Sigmoid colon (tissue), 7 donors: ENCODE results near the gene INHBE. TPM values are rescaled to one million over a fixed set of nuclear protein-coding genes. Genes with fewer than 3 reads are reported as not detected.

Source experiments
- DNase-seq: peaks from one replicate; pipeline ENCODE4 v3.0.0-alpha.2; 2019
- H3K27ac ChIP-seq, 4 donors: fragments of 200-600 bp; sonication (generic); one replicate each; pipeline ENCODE4 v1.5.1; 2016 to 2019; ENCODE audit warnings: mild to moderate bottlenecking in 1 of 4
- H3K27me3 ChIP-seq, 3 donors: fragments of 200-600 bp; sonication (generic); one replicate each; pipeline ENCODE4 v1.5.1; 2019; ENCODE audit warnings: mild to moderate bottlenecking in 1 of 3
- H3K36me3 ChIP-seq, 4 donors: fragments of 200-600 bp; sonication (generic); one replicate each; pipeline ENCODE4 v1.5.1; 2016 to 2019
- H3K4me1 ChIP-seq, 4 donors: fragments of 200-600 bp; sonication (generic); one replicate each; pipeline ENCODE4 v1.5.1; 2017 to 2019
- H3K4me3 ChIP-seq, 4 donors: fragments of 200-600 bp; sonication (generic); one replicate each; pipeline ENCODE4 v1.5.1; 2017 to 2019; ENCODE audit warnings: mild to moderate bottlenecking in 2 of 4, moderate library complexity in 1 of 4
- H3K9me3 ChIP-seq, 4 donors: fragments of 200-600 bp in 3 of 4; sonication (generic) in 3 of 4; one replicate each; pipeline versions ENCODE4 v1.5.1 to v1.6.1; 2013 to 2019
- CTCF ChIP-seq, 4 experiments: fragments of 450-650 bp in 3 of 4; fragments of 200-600 bp in 1 of 4; IDR thresholded peaks; one replicate each; pipeline ENCODE4 v1.5.1; 2016 to 2019; ENCODE audit warnings: antibody characterized with exemption in 4 of 4, mild to moderate bottlenecking in 3 of 4, moderate library complexity in 2 of 4
- EP300 ChIP-seq, 4 donors: sonication (generic); formaldehyde crosslinking; IDR thresholded peaks; one replicate each; pipeline ENCODE4 v1.6.1; 2017; ENCODE audit warnings: antibody characterized with exemption in 4 of 4
- POLR2A ChIP-seq, 2 donors: fragments of 450-650 bp; IDR thresholded peaks; one replicate each; pipeline ENCODE4 v1.6.1; 2016; ENCODE audit warnings: antibody characterized with exemption in 2 of 2, mild to moderate bottlenecking in 2 of 2, moderate library complexity in 2 of 2
- POLR2AphosphoS5 ChIP-seq, 4 donors: sonication (generic); formaldehyde crosslinking; IDR thresholded peaks; one replicate each; pipeline ENCODE4 v1.6.1; 2017; ENCODE audit warnings: antibody characterized with exemption in 4 of 4
- WGBS, 2 donors: extraction: QIAGEN DNeasy Blood & Tissue Kit; methylation state at CpG; one replicate each; pipeline ENCODE4 v1.1.7; 2013; 5-methylcytosine and 5-hydroxymethylcytosine counted together
- intact Hi-C: fragments of 100-400 bp; cut with DNase I; formaldehyde crosslinking; loops from one replicate; pipeline ENCODE4 v1.15.1; 2023
- polyA plus RNA-seq, 3 donors: library from polyadenylated mRNA; stranded (reverse); fragments of 200-250 nt; gene quantifications; one replicate each; pipeline ENCODE4 v1.2.3, GENCODE V29; 2013
- total RNA-seq, 4 donors: library from RNA; depleted of rRNA; stranded (reverse); fragments of >200 nt; gene quantifications; one replicate each; pipeline ENCODE4 v1.1.0, GENCODE V29; 2016
- donor health status: healthy with polysubstance abuse.
- donor health status: Bipolar disorder and iron deficiency.
- donor health status: healthy.

The INHBE gene
- total and polyA plus RNA-seq, 7 donors = 0.09 to 0.36 TPM; not detected in 5

GRCh38 chr12:57428965-57429364 lies 26.1 kb upstream of the INHBE start:
- Histone ChIP-seq H3K27ac (peak overlapping the region; percentile 94 to 99 (median 97)), H3K9me3 (no peaks in the 10 kb centered on the region), H3K27me3 (no peaks in the 10 kb centered on the region), H3K4me3 (no peak overlapping the region), H3K36me3 (peaks cover 0 to 7% (median 0%) of the 10 kb centered on the region in 4 donors), H3K4me1 (peaks cover 0 to 18% (median 14%) of the 10 kb centered on the region in 4 donors)
- 87 to 89% methylated on average over 6 of the region's 6 CpGs for WGBS, 2 donors
- no peak for TF ChIP-seq CTCF (IDR thresholded peaks at IDR 0.05)
- no peak for TF ChIP-seq POLR2A (IDR thresholded peaks at IDR 0.05)
- intact Hi-C loops = no loop called here
- no peak for DNase-seq

- H3K36me3 ChIP-seq = peaks cover 0 to 7% (median 0%) of the 10 kb centered on the region in 4 donors
- peak overlapping the region; percentile 65 to 85 (median 84) for H3K4me3 ChIP-seq
- WGBS, 2 donors = 22 to 37% methylated on average over 9 of the region's 9 CpGs
- H3K9me3 ChIP-seq = no peaks in the 10 kb centered on the region
- DNase-seq = no peak
- no peak for TF ChIP-seq POLR2AphosphoS5 (IDR thresholded peaks at IDR 0.05)
- TF ChIP-seq CTCF (IDR thresholded peaks at IDR 0.05) = no peak
- TF ChIP-seq POLR2A (IDR thresholded peaks at IDR 0.05) = no peak
- TF ChIP-seq EP300 (IDR thresholded peaks at IDR 0.05) = no peak
- H3K27ac ChIP-seq = peak overlapping the region; percentile 94 to 99 (median 97)
- intact Hi-C loops = loop anchor here (2.0 kb wide), 1 partner anchor 29 kb away; the partner anchor contains the start of gene GLI1
- no peaks in the 10 kb centered on the region for H3K27me3 ChIP-seq
- peaks cover 0 to 18% (median 14%) of the 10 kb centered on the region in 4 donors for H3K4me1 ChIP-seq
Observed at GRCh38 chr12:57429473-57430111, 25.5 kb upstream of the INHBE start.

GRCh38 chr12:57430112-57430930 lies 24.8 kb upstream of the INHBE start:
- Histone ChIP-seq H3K36me3 (peaks cover 0 to 6% (median 0%) of the 10 kb centered on the region in 4 donors), H3K27ac (peak overlapping the region; percentile 94 to 99 (median 97)), H3K27me3 (no peaks in the 10 kb centered on the region), H3K4me1 (peaks cover 0 to 18% (median 14%) of the 10 kb centered on the region in 4 donors), H3K9me3 (no peaks in the 10 kb centered on the region), H3K4me3 (peak overlapping the region; percentile 65 to 85 (median 84))
- DNase-seq = no peak
- peak in 1 of 4 experiments; percentile 13 for TF ChIP-seq CTCF (IDR thresholded peaks at IDR 0.05)
- TF ChIP-seq EP300 (IDR thresholded peaks at IDR 0.05) = no peak
- intact Hi-C loops = loop anchor here (2.0 kb wide), 1 partner anchor 28 kb away; the partner anchor contains the start of gene GLI1
- 1% methylated on average over 74 of the region's 74 CpGs for WGBS, 2 donors

- Histone ChIP-seq H3K4me1 (peaks cover 0 to 18% (median 14%) of the 10 kb centered on the region in 4 donors), H3K36me3 (no peaks in the 10 kb centered on the region), H3K27ac (peak within 1 kb of the TSS; percentile 94 to 99 (median 97)), H3K4me3 (peak within 1 kb of the TSS; percentile 65 to 85 (median 84)), H3K27me3 (no peaks in the 10 kb centered on the region), H3K9me3 (no peaks in the 10 kb centered on the region)
- WGBS, 2 donors = 1 to 2% methylated on average over 41 of the region's 41 CpGs
- DNase-seq = peak; percentile 98
- no peak for TF ChIP-seq CTCF (IDR thresholded peaks at IDR 0.05)
- peak; percentile 93 to 98 (median 96) for TF ChIP-seq POLR2AphosphoS5 (IDR thresholded peaks at IDR 0.05)
- peak; percentile 89 to 94 for TF ChIP-seq POLR2A (IDR thresholded peaks at IDR 0.05)
- peak in 2 of 4 donors; percentile 9 to 53 for TF ChIP-seq EP300 (IDR thresholded peaks at IDR 0.05)
- intact Hi-C loops = loop anchor here (2.0 kb wide), 1 partner anchor 28 kb away; the partner anchor contains the start of gene GLI1
Observed at GRCh38 chr12:57430931-57431566, 24.1 kb upstream of the INHBE start, which contains the start of gene R3HDM2. Gene R3HDM2, minus strand, starts transcription at chr12:57431043. Its CDS starts 120,615 bp downstream, at chr12:57310428.
